ENCODE measurements around the gene ATP9B.

ATP9B gene

GRCh38 chr18:79400591-79401381 is 331.6 kb downstream of the ATP9B start:
- no peak for TF ChIP-seq TAF1 (IDR thresholded peaks at IDR 0.05; ENCODE audit: borderline replicate concordance, insufficient read depth, low read length)
- no peak for TF ChIP-seq REST (IDR thresholded peaks at IDR 0.05; ENCODE audit: insufficient read depth in 1 of 2, low read depth in 2 of 2, low read length in 2 of 2)
- TF ChIP-seq SIN3A (IDR thresholded peaks at IDR 0.05; ENCODE audit: borderline replicate concordance, insufficient read depth, low read length) = no peak
- TF ChIP-seq POLR2AphosphoS5 (IDR thresholded peaks at IDR 0.05; ENCODE audit: low read depth, low read length) = no peak
- no peak for TF ChIP-seq FOXP2 (optimal IDR thresholded peaks at IDR 0.05; ENCODE audit: borderline replicate concordance, extremely low read depth, extremely low read length, insufficient read depth)

- TF ChIP-seq SIN3A (IDR thresholded peaks at IDR 0.05; ENCODE audit: borderline replicate concordance, insufficient read depth, low read length) (no peak), TAF1 (IDR thresholded peaks at IDR 0.05; ENCODE audit: borderline replicate concordance, insufficient read depth, low read length) (no peak), REST (IDR thresholded peaks at IDR 0.05; ENCODE audit: insufficient read depth in 1 of 2, low read depth in 2 of 2, low read length in 2 of 2) (no peak), FOXP2 (optimal IDR thresholded peaks at IDR 0.05; ENCODE audit: borderline replicate concordance, extremely low read depth, extremely low read length, insufficient read depth) (no peak), POLR2AphosphoS5 (IDR thresholded peaks at IDR 0.05; ENCODE audit: low read depth, low read length) (no peak)
Measured at GRCh38 chr18:79401494-79402208, 332.5 kb downstream of the ATP9B start.

GRCh38 chr18:79402209-79402576 is 333.0 kb downstream of the ATP9B start:
- no peak for TF ChIP-seq POLR2AphosphoS5 (IDR thresholded peaks at IDR 0.05; ENCODE audit: low read depth, low read length)
- TF ChIP-seq FOXP2 (optimal IDR thresholded peaks at IDR 0.05; ENCODE audit: borderline replicate concordance, extremely low read depth, extremely low read length, insufficient read depth) = no peak
- no peak for TF ChIP-seq TAF1 (IDR thresholded peaks at IDR 0.05; ENCODE audit: borderline replicate concordance, insufficient read depth, low read length)
- no peak for TF ChIP-seq REST (IDR thresholded peaks at IDR 0.05; ENCODE audit: insufficient read depth in 1 of 2, low read depth in 2 of 2, low read length in 2 of 2)
- no peak for TF ChIP-seq SIN3A (IDR thresholded peaks at IDR 0.05; ENCODE audit: borderline replicate concordance, insufficient read depth, low read length)

GRCh38 chr18:79402977-79403722 is 334.0 kb downstream of the ATP9B start:
- no peak for TF ChIP-seq POLR2AphosphoS5 (IDR thresholded peaks at IDR 0.05; ENCODE audit: low read depth, low read length)
- no peak for TF ChIP-seq TAF1 (IDR thresholded peaks at IDR 0.05; ENCODE audit: borderline replicate concordance, insufficient read depth, low read length)
- TF ChIP-seq FOXP2 (optimal IDR thresholded peaks at IDR 0.05; ENCODE audit: borderline replicate concordance, extremely low read depth, extremely low read length, insufficient read depth) = no peak
- TF ChIP-seq SIN3A (IDR thresholded peaks at IDR 0.05; ENCODE audit: borderline replicate concordance, insufficient read depth, low read length) = no peak
- no peak for TF ChIP-seq REST (IDR thresholded peaks at IDR 0.05; ENCODE audit: insufficient read depth in 1 of 2, low read depth in 2 of 2, low read length in 2 of 2)
